Measurements from ENCODE around the gene ASH1L.

DNA sequence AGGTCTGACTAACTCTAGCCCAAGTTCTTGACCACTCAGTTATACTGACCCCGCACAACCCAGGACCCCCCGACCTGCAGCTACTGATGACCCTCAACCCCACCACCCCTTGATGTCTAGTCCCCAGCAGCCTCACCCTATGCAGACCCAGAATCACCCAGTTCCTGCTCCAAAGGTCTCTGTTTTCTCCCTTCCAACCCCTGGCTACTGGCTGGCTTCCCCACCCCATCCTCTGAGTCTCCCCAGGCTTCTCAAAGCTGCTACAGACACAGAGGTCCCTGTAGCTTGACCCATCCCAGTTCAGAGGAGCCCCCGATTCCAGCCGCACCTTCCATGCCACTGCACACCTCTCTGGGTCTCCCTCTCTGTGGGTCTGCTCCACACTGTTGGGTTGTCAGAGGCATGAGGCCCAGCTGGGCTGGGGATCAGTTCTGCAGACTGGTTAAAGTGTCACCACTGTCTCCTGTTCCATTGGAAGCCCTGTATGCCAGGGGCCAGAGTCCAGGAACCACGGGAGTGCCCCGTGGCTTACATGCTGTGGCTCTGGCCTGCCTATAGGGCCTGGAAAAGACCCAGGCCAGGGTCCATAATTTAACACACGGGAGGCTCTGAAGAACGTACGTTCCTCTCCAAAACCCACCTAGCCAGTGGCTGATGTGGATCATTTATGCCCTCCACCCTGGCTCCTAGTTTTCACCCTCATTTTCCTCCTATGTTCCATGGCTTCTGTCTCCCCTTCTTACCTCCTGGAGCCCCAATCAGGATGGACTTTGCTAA lies 261.9 kb downstream of the ASH1L start:
- TF ChIP-seq ZNF274 (IDR thresholded peaks at IDR 0.05; ENCODE audit: low read depth, low read length), result no peak
- TF ChIP-seq YY1 (IDR thresholded peaks at IDR 0.05; ENCODE audit: insufficient read depth, insufficient read length), result no peak
